ENCODE data around the gene TAF4B.

The TAF4B gene

GRCh38 chr18:26403491-26403890 lies 177.2 kb downstream of the TAF4B start (continued):
- no peak for TF ChIP-seq ZNF518A (tag by site-specific recombination; conservative IDR thresholded peaks at IDR 0.05; ENCODE audit: low read depth)
- no peak for TF ChIP-seq ZNF132 (tag by site-specific recombination; IDR thresholded peaks at IDR 0.05; ENCODE audit: borderline replicate concordance)
- no peak for TF ChIP-seq ZNF266 (tag by site-specific recombination; IDR thresholded peaks at IDR 0.05; ENCODE audit: low read depth)

- no peaks in the 10 kb centered on the region for H3K36me3 ChIP-seq (ENCODE audit: control insufficient read depth in 2 of 2, insufficient read depth in 1 of 2, low read length in 2 of 2)
- H3K4me1 ChIP-seq (ENCODE audit: control insufficient read depth, insufficient read depth, low read length): no peaks in the 10 kb centered on the region
- TF ChIP-seq GLIS1 (tag by site-specific recombination; IDR thresholded peaks at IDR 0.05) (0 out of 2 replicates have a peak, but pooled peaks have one; percentile 20), ZSCAN30 (tag by site-specific recombination; IDR thresholded peaks at IDR 0.05) (0 out of 2 replicates have a peak, but pooled peaks have one; percentile 25), ZIC2 (tag by site-specific recombination; IDR thresholded peaks at IDR 0.05) (peak; percentile 85), CTCF (tag by site-specific recombination; IDR thresholded peaks at IDR 0.05) (peak; percentile 84), ZNF654 (tag by site-specific recombination; IDR thresholded peaks at IDR 0.05; ENCODE audit: low read depth) (peak; percentile 62), EGR2 (tag by site-specific recombination; IDR thresholded peaks at IDR 0.05; ENCODE audit: low read depth) (no peak), SP7 (tag by site-specific recombination; IDR thresholded peaks at IDR 0.05) (no peak)
- POLR2A ChIA-PET: interaction anchor here (1.2 kb wide), 2 partner anchors 143 to 144 kb away, joined by 4 read pairs; partner anchors contain the start of gene KCTD1
- CTCF ChIA-PET: interaction anchor here (0.6 to 2.3 kb wide), 17 partner anchors 9 to 1160 kb away, joined by 3 to 14 read pairs (median 3); no protein-coding TSS in a partner anchor
- H3K9me3 ChIP-seq (ENCODE audit: control insufficient read depth, insufficient read depth, low read depth, low read length): no peaks in the 10 kb centered on the region
- no peak overlapping the region for H3K4me3 ChIP-seq (ENCODE audit: low read depth, low read length)
- H3K27ac ChIP-seq (ENCODE audit: extremely low read depth, low read depth, low read length): no peak overlapping the region
Observed at GRCh38 chr18:26405190-26405801, 179.1 kb downstream of the TAF4B start.

GRCh38 chr18:26406324-26406723 lies 180.1 kb downstream of the TAF4B start:
- Histone ChIP-seq H3K27ac (ENCODE audit: extremely low read depth, low read depth, low read length) (no peak overlapping the region), H3K9me3 (ENCODE audit: control insufficient read depth, insufficient read depth, low read depth, low read length) (no peaks in the 10 kb centered on the region), H3K4me3 (ENCODE audit: low read depth, low read length) (no peak overlapping the region), H3K4me1 (ENCODE audit: control insufficient read depth, insufficient read depth, low read length) (no peaks in the 10 kb centered on the region), H3K36me3 (ENCODE audit: control insufficient read depth in 2 of 2, insufficient read depth in 1 of 2, low read length in 2 of 2) (no peaks in the 10 kb centered on the region)
- TF ChIP-seq GLIS1 (tag by site-specific recombination; IDR thresholded peaks at IDR 0.05): 0 out of 2 replicates have a peak, but pooled peaks have one; percentile 10
- TF ChIP-seq ZNF645 (tag by site-specific recombination; IDR thresholded peaks at IDR 0.05): no peak
- TF ChIP-seq GLI2 (tag by site-specific recombination; IDR thresholded peaks at IDR 0.05; ENCODE audit: borderline replicate concordance, low read depth): no peak
- ChIA-PET POLR2A (interaction anchor here (1.2 kb wide), 2 partner anchors 142 to 143 kb away, joined by 4 read pairs; partner anchors contain the start of gene KCTD1), CTCF (interaction anchor here (0.5 to 2.3 kb wide), 14 partner anchors 8 to 243 kb away, joined by 3 to 14 read pairs (median 3); no protein-coding TSS in a partner anchor)

Data from HEK293 (cell line).